GM23248 (cell line): ENCODE results near the gene TBXAS1. TPM values are rescaled to one million over a fixed set of nuclear protein-coding genes. Genes with fewer than 3 reads are reported as not detected.
"Not testable (repeated sequence)": the region's sequence is repeated elsewhere in the genome, so short reads cannot be mapped to it uniquely, and the experiment has no call there.

Experiments used
- DNase-seq: peaks from one replicate; pipeline ENCODE4 v3.0.0-alpha.2; 2015
- H2AFZ ChIP-seq: fragments of 200-600 bp; sonication (generic); 2 replicates; pipeline ENCODE4 v1.6.1; 2016; ENCODE audit warnings: antibody characterized with exemption
- H3F3A ChIP-seq: fragments of 200-600 bp; sonication (generic); 2 replicates; pipeline ENCODE4 v1.6.1; 2016; ENCODE audit warnings: mild to moderate bottlenecking, antibody characterized with exemption, mixed run types; ENCODE audit not compliant: insufficient read depth
- H3K27ac ChIP-seq: fragments of 200-600 bp; sonication (generic); 2 replicates; pipeline ENCODE4 v1.5.1; 2016; ENCODE audit warnings: mild to moderate bottlenecking
- H3K27me3 ChIP-seq: fragments of 200-600 bp; sonication (generic); replicated peaks from 2 replicates; pipeline ENCODE4 v1.6.1; 2016; ENCODE audit warnings: mild to moderate bottlenecking; ENCODE audit not compliant: insufficient read depth
- H3K36me3 ChIP-seq: fragments of 200-600 bp; sonication (generic); 2 replicates; pipeline ENCODE4 v1.6.1; 2016; ENCODE audit warnings: low read depth, mild to moderate bottlenecking
- H3K4me1 ChIP-seq: fragments of 200-600 bp; sonication (generic); 2 replicates; pipeline ENCODE4 v1.6.1; 2016; ENCODE audit warnings: mild to moderate bottlenecking; ENCODE audit not compliant: insufficient read depth
- H3K4me2 ChIP-seq: fragments of 200-600 bp; sonication (generic); one replicate; pipeline ENCODE4 v1.6.1; 2016; ENCODE audit warnings: mild to moderate bottlenecking; ENCODE audit not compliant: unreplicated experiment
- H3K4me3 ChIP-seq: fragments of 200-600 bp; sonication (generic); 2 replicates; pipeline ENCODE4 v1.5.1; 2016; ENCODE audit warnings: mild to moderate bottlenecking
- H3K79me2 ChIP-seq: fragments of 200-600 bp; sonication (generic); 2 replicates; pipeline ENCODE4 v1.6.1; 2016; ENCODE audit warnings: mild to moderate bottlenecking; ENCODE audit not compliant: insufficient read depth
- H3K9ac ChIP-seq: fragments of 200-600 bp; sonication (generic); 2 replicates; pipeline ENCODE4 v1.6.1; 2016; ENCODE audit warnings: mild to moderate bottlenecking
- H3K9me2 ChIP-seq: fragments of 200-600 bp; sonication (generic); 2 replicates; pipeline ENCODE4 v1.6.1; 2016; ENCODE audit warnings: mixed run types, mild to moderate bottlenecking, moderate library complexity; ENCODE audit not compliant: insufficient read depth
- H3K9me3 ChIP-seq: fragments of 200-600 bp; sonication (generic); one replicate; pipeline ENCODE4 v1.6.1; 2017; ENCODE audit warnings: low read depth
- H4K20me1 ChIP-seq: fragments of 200-600 bp; sonication (generic); 2 replicates; pipeline ENCODE4 v1.6.0; 2016; ENCODE audit not compliant: insufficient read depth
- EZH2 ChIP-seq: fragments of 200-600 bp; sonication (generic); IDR thresholded peaks from 2 replicates; pipeline ENCODE4 v1.6.1; 2018; ENCODE audit warnings: antibody characterized with exemption, mild to moderate bottlenecking; ENCODE audit not compliant: insufficient read depth, poor library complexity, severe bottlenecking
- EZH2phosphoT487 ChIP-seq: fragments of 200-600 bp; sonication (generic); IDR thresholded peaks from 2 replicates; pipeline ENCODE4 v1.6.1; 2018; ENCODE audit warnings: antibody characterized with exemption, moderate library complexity, mild to moderate bottlenecking, low read depth; ENCODE audit not compliant: insufficient read depth
- WGBS, 2 experiments: methylation state at CpG; one replicate each; pipeline ENCODE4 v1.1.6; 2015 to 2017; ENCODE audit warnings: low lambda C conversion rate in 2 of 2, low coverage in 1 of 2; ENCODE audit errors: missing lambda C conversion rate in 2 of 2; 5-methylcytosine and 5-hydroxymethylcytosine counted together
- in situ Hi-C: fragments of 300-500 bp; cut with MboI; formaldehyde crosslinking; loops from 2 replicates; pipeline ENCODE4 v1.15.0; 2020
- polyA plus RNA-seq: library from polyadenylated mRNA; unstranded; fragments of >200 nt; fragmentation: Nextera tagmentation; extraction: Ambion mirVana; gene quantifications from 2 replicates; pipeline ENCODE4 v1.2.1, GENCODE V29; 2016
- total RNA-seq: library from RNA; depleted of rRNA; stranded (reverse); fragments of >200 nt; shearing (Covaris generic); gene quantifications from 2 replicates; pipeline ENCODE4 v1.2.3, GENCODE V29; 2014

The TBXAS1 gene
- total and polyA plus RNA-seq, 2 experiments from 2014 or later: 0.49 TPM; not detected in 1

DNA sequence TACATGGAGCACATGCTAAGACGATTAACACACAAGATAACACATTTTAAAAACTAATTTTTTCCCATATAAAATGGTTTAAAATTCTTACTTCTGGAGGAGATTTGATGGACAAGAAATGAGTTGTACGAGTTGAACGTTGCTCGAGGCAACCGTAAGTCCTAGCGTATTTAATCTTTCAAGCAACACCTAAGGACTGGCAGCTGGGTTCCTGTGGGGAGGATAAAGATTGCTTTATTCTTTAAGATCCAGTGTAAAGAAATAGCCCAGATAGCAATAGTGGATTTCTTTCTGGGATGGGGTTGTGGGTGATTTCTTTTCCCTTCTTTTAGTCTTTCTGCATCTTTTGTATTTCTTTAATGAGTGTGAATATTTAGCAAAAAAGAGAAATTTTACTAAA, 9.8 kb downstream of the TBXAS1 start:
- no peaks in the 10 kb centered on the region for H3F3A ChIP-seq
- H3K36me3 ChIP-seq: no peaks in the 10 kb centered on the region
- TF ChIP-seq EZH2: no peak
- TF ChIP-seq EZH2phosphoT487: no peak
- in situ Hi-C loops: no loop called here
- DNase-seq: no peak
- H3K27ac ChIP-seq: no peak overlapping the region
- H3K9ac ChIP-seq: no peak overlapping the region
- H3K4me2 ChIP-seq: no peak overlapping the region
- no peaks in the 10 kb centered on the region for H3K9me3 ChIP-seq
- H3K79me2 ChIP-seq: no peaks in the 10 kb centered on the region
- H3K4me3 ChIP-seq: no peak overlapping the region
- H3K27me3 ChIP-seq: 0 out of 2 replicates have a peak, but pooled peaks cover 9% of the 10 kb centered on the region
- no peak overlapping the region for H2AFZ ChIP-seq
- no peaks in the 10 kb centered on the region for H3K4me1 ChIP-seq
- H3K9me2 ChIP-seq: no peaks in the 10 kb centered on the region
- no peaks in the 10 kb centered on the region for H4K20me1 ChIP-seq
- WGBS, 2 experiments: 31 to 35% methylated on average over 6 of the region's 6 CpGs

GRCh38 chr7:139840776-139841175, 11.7 kb downstream of the TBXAS1 start:
- WGBS, 2 experiments: 80 to 84% methylated on average over 13 of the region's 13 CpGs

DNA sequence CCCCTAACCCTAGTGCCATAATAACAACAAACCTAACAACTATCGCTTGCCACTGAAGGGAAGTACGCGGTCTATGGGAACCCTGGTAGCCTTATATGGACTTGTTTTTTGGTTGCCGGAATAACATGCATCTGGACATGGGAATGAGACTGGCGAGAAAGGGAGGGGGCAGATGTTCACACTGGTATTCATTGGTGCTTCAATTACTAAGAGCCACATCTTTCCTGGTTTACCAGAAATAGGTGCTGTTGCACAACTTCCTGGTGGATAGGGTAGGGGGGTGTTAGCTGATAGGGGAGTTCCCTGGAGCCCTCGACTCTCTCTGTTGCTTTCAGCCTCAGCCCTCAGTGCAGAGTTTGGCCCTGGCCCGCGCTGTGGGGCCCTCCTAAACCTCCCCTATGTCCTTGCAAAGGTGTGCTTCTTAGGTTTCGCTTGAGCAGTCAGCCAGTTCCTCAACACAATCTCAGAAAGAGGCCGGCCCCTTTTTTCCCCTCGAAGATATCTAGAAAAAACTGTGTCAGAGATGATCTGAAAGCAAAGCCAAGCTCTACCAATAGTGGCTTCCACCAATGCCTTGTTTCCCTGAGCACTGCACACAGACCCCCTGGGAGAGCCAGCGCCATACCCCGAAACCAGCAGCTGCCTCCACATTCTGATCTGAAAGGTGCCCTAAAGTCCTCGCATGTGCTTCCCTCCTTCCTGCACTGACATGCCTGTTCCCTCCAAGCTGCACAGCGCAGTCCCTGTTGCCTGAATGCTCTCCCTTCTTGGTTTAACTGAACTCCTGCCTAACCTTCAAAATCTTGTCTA, 13.5 kb downstream of the TBXAS1 start:
- no peaks in the 10 kb centered on the region for H4K20me1 ChIP-seq
- no peaks in the 10 kb centered on the region for H3K79me2 ChIP-seq
- peaks cover 3% of the 10 kb centered on the region; the same call in 1 of the 2 replicates for H3K27me3 ChIP-seq
- in situ Hi-C loops: no loop called here
- H3K9me3 ChIP-seq: no peaks in the 10 kb centered on the region
- no peak for TF ChIP-seq EZH2phosphoT487
- no peak for TF ChIP-seq EZH2
- no peak overlapping the region for H3K9ac ChIP-seq
- H2AFZ ChIP-seq: no peak overlapping the region
- no peaks in the 10 kb centered on the region for H3K4me1 ChIP-seq
- H3F3A ChIP-seq: no peaks in the 10 kb centered on the region
- no peak overlapping the region for H3K27ac ChIP-seq
- WGBS, 2 experiments: 74 to 75% methylated on average over 15 of the region's 15 CpGs
- no peaks in the 10 kb centered on the region for H3K9me2 ChIP-seq
- no peak overlapping the region for H3K4me3 ChIP-seq
- no peaks in the 10 kb centered on the region for H3K36me3 ChIP-seq
- no peak overlapping the region for H3K4me2 ChIP-seq
- no peak for DNase-seq

More at GRCh38 chr7:139840776-139841175, 11.7 kb downstream of the TBXAS1 start:
- Histone ChIP-seq H2AFZ (no peak overlapping the region), H3K27ac (no peak overlapping the region), H3K36me3 (no peaks in the 10 kb centered on the region), H3F3A (no peaks in the 10 kb centered on the region), H4K20me1 (no peaks in the 10 kb centered on the region), H3K27me3 (peaks cover 9% of the 10 kb centered on the region; the same call in 1 of the 2 replicates), H3K4me2 (no peak overlapping the region), H3K79me2 (no peaks in the 10 kb centered on the region), H3K4me1 (no peaks in the 10 kb centered on the region), H3K4me3 (no peak overlapping the region), H3K9me3 (no peaks in the 10 kb centered on the region), H3K9me2 (no peaks in the 10 kb centered on the region), H3K9ac (no peak overlapping the region)
- TF ChIP-seq EZH2 (no peak), EZH2phosphoT487 (no peak)
- in situ Hi-C loops: no loop called here
- no peak for DNase-seq

DNA sequence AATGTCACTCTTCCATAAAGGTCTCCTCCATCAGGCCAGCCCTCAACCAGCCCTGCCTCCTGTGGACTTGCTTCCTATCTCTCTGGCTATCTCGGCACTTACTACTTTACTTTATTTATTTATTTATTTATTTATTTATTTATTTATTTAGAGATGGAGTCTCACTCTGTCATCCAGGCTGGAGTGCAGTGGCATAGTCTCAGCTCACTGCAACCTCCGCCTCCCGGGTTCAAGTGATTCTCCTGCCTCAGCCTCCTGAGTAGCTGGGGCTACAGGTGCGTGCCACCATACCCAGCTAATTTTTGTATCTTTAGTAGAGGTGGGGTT, 14.1 kb downstream of the TBXAS1 start:
- H3K27ac ChIP-seq, H3K27me3 ChIP-seq, H2AFZ ChIP-seq, H3F3A ChIP-seq, H3K4me1 ChIP-seq, H3K36me3 ChIP-seq, H3K9me2 ChIP-seq, H4K20me1 ChIP-seq, H3K4me3 ChIP-seq, H3K9me3 ChIP-seq, in situ Hi-C loops, H3K79me2 ChIP-seq, DNase-seq, H3K9ac ChIP-seq, H3K4me2 ChIP-seq: not testable (repeated sequence)
- WGBS, 2 experiments: 91 to 95% methylated on average over 4 of the region's 4 CpGs
